ENCODE results near the gene SCGB1D1.

DNA sequence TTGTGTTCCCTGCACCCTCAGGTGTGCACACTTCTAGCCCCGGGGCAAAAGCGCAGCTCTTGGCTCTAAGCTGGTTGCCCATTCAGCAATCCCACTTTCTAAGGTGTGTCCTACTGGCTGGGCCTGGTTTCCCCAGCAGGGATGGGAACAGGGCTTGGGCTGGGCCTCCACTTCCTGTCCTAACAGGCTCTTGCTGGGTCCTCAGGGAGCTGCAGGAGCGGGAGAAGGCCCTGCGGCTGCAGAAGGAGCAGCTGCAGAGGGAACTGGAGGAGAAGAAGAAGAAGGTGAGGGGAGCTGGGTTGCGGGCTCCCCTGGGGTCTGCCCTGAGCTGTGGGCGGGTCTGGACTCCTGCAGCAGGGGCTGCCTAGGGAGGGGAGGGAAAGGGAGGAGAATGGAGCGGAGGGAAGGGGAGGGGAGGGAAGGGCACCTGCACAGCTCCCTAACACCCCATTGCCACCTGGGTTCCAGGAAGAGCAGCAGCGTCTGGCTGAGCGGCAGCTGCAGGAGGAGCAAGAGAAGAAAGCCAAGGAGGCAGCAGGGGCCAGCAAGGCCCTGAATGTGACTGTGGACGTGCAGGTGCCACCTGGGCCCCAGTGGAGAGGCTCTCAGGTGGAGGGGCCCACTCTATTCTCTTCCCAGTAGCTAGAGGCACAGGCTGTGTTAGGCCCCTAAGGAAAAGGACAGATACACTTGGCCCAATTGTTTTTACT is 41.6 kb upstream of the SCGB1D1 start:
- TF ChIP-seq, protein P1, sequence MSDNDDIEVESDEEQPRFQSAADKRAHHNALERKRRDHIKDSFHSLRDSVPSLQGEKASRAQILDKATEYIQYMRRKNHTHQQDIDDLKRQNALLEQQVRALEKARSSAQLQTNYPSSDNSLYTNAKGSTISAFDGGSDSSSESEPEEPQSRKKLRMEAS (IDR thresholded peaks at IDR 0.05) = no peak
- TF ChIP-seq, protein P2, sequence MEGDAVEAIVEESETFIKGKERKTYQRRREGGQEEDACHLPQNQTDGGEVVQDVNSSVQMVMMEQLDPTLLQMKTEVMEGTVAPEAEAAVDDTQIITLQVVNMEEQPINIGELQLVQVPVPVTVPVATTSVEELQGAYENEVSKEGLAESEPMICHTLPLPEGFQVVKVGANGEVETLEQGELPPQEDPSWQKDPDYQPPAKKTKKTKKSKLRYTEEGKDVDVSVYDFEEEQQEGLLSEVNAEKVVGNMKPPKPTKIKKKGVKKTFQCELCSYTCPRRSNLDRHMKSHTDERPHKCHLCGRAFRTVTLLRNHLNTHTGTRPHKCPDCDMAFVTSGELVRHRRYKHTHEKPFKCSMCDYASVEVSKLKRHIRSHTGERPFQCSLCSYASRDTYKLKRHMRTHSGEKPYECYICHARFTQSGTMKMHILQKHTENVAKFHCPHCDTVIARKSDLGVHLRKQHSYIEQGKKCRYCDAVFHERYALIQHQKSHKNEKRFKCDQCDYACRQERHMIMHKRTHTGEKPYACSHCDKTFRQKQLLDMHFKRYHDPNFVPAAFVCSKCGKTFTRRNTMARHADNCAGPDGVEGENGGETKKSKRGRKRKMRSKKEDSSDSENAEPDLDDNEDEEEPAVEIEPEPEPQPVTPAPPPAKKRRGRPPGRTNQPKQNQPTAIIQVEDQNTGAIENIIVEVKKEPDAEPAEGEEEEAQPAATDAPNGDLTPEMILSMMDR (IDR thresholded peaks at IDR 0.05; ENCODE audit: control extremely low read depth in 1 of 3, insufficient read depth in 1 of 3, low read depth in 1 of 3, low read length in 3 of 3) = no peak
- TF ChIP-seq RXRA (IDR thresholded peaks at IDR 0.05; ENCODE audit: insufficient read depth, low read depth, low read length) (no peak), CEBPB (IDR thresholded peaks at IDR 0.05; ENCODE audit: low read depth, low read length) (no peak), RFX5 (IDR thresholded peaks at IDR 0.05; ENCODE audit: borderline replicate concordance, low read depth, low read length) (no peak), NRF1 (IDR thresholded peaks at IDR 0.05; ENCODE audit: low read depth, low read length) (no peak), GABPA (IDR thresholded peaks at IDR 0.05; ENCODE audit: borderline replicate concordance, insufficient read depth, low read length) (no peak), BRCA1 (IDR thresholded peaks at IDR 0.05; ENCODE audit: low read depth, low read length) (no peak), CBX5 (IDR thresholded peaks at IDR 0.05; ENCODE audit: low read depth, low read length) (no peak)
- TF ChIP-seq, protein P3, sequence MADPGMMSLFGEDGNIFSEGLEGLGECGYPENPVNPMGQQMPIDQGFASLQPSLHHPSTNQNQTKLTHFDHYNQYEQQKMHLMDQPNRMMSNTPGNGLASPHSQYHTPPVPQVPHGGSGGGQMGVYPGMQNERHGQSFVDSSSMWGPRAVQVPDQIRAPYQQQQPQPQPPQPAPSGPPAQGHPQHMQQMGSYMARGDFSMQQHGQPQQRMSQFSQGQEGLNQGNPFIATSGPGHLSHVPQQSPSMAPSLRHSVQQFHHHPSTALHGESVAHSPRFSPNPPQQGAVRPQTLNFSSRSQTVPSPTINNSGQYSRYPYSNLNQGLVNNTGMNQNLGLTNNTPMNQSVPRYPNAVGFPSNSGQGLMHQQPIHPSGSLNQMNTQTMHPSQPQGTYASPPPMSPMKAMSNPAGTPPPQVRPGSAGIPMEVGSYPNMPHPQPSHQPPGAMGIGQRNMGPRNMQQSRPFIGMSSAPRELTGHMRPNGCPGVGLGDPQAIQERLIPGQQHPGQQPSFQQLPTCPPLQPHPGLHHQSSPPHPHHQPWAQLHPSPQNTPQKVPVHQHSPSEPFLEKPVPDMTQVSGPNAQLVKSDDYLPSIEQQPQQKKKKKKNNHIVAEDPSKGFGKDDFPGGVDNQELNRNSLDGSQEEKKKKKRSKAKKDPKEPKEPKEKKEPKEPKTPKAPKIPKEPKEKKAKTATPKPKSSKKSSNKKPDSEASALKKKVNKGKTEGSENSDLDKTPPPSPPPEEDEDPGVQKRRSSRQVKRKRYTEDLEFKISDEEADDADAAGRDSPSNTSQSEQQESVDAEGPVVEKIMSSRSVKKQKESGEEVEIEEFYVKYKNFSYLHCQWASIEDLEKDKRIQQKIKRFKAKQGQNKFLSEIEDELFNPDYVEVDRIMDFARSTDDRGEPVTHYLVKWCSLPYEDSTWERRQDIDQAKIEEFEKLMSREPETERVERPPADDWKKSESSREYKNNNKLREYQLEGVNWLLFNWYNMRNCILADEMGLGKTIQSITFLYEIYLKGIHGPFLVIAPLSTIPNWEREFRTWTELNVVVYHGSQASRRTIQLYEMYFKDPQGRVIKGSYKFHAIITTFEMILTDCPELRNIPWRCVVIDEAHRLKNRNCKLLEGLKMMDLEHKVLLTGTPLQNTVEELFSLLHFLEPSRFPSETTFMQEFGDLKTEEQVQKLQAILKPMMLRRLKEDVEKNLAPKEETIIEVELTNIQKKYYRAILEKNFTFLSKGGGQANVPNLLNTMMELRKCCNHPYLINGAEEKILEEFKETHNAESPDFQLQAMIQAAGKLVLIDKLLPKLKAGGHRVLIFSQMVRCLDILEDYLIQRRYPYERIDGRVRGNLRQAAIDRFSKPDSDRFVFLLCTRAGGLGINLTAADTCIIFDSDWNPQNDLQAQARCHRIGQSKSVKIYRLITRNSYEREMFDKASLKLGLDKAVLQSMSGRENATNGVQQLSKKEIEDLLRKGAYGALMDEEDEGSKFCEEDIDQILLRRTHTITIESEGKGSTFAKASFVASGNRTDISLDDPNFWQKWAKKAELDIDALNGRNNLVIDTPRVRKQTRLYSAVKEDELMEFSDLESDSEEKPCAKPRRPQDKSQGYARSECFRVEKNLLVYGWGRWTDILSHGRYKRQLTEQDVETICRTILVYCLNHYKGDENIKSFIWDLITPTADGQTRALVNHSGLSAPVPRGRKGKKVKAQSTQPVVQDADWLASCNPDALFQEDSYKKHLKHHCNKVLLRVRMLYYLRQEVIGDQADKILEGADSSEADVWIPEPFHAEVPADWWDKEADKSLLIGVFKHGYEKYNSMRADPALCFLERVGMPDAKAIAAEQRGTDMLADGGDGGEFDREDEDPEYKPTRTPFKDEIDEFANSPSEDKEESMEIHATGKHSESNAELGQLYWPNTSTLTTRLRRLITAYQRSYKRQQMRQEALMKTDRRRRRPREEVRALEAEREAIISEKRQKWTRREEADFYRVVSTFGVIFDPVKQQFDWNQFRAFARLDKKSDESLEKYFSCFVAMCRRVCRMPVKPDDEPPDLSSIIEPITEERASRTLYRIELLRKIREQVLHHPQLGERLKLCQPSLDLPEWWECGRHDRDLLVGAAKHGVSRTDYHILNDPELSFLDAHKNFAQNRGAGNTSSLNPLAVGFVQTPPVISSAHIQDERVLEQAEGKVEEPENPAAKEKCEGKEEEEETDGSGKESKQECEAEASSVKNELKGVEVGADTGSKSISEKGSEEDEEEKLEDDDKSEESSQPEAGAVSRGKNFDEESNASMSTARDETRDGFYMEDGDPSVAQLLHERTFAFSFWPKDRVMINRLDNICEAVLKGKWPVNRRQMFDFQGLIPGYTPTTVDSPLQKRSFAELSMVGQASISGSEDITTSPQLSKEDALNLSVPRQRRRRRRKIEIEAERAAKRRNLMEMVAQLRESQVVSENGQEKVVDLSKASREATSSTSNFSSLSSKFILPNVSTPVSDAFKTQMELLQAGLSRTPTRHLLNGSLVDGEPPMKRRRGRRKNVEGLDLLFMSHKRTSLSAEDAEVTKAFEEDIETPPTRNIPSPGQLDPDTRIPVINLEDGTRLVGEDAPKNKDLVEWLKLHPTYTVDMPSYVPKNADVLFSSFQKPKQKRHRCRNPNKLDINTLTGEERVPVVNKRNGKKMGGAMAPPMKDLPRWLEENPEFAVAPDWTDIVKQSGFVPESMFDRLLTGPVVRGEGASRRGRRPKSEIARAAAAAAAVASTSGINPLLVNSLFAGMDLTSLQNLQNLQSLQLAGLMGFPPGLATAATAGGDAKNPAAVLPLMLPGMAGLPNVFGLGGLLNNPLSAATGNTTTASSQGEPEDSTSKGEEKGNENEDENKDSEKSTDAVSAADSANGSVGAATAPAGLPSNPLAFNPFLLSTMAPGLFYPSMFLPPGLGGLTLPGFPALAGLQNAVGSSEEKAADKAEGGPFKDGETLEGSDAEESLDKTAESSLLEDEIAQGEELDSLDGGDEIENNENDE (IDR thresholded peaks at IDR 0.05; ENCODE audit: insufficient replicate concordance, low read length) = no peak

All from H1 (cell line).